Fibroblast of lung (primary cell): ENCODE results near the gene SEC24D. TPM values are rescaled to one million over a fixed set of nuclear protein-coding genes. Genes with fewer than 3 reads are reported as not detected.

Experiments used
- DNase-seq, 2 donors: peaks; one replicate each; pipeline versions ENCODE4 v3.0.0 to v3.0.0-alpha.2; 2010; ENCODE audit warnings: low read depth in 2 of 2
- H2AFZ ChIP-seq: 2 replicates; pipeline ENCODE4 v1.5.1; 2012; ENCODE audit warnings: low read length, control low read depth, inconsistent platforms
- H3K27ac ChIP-seq: 2 replicates; pipeline ENCODE4 v1.5.1; 2011; ENCODE audit warnings: low read length, control low read depth; ENCODE audit not compliant: insufficient read depth
- H3K27me3 ChIP-seq: 2 replicates; pipeline ENCODE4 v1.5.1; 2011; ENCODE audit warnings: mild to moderate bottlenecking, low read length; ENCODE audit not compliant: control insufficient read depth, insufficient read depth
- H3K36me3 ChIP-seq: 2 replicates; pipeline ENCODE4 v1.5.1; 2011; ENCODE audit warnings: low read length; ENCODE audit not compliant: control insufficient read depth, insufficient read depth
- H3K4me1 ChIP-seq: 2 replicates; pipeline ENCODE4 v1.5.1; 2011; ENCODE audit warnings: low read length; ENCODE audit not compliant: control insufficient read depth, insufficient read depth; ENCODE audit errors: extremely low read depth
- H3K4me2 ChIP-seq: 2 replicates; pipeline ENCODE4 v1.5.1; 2011; ENCODE audit warnings: low read length, control low read depth; ENCODE audit not compliant: insufficient read depth; ENCODE audit errors: extremely low read depth
- H3K4me3 ChIP-seq, 4 experiments: fragments of 200-600 bp in 1 of 4; sonication (generic) in 1 of 4; replicated peaks in 1 of 4; 2 replicates each; pipeline ENCODE4 v1.5.1; 2011 to 2016; ENCODE audit warnings: low read length in 4 of 4, low read depth in 3 of 4, mild to moderate bottlenecking in 3 of 4, control low read depth in 2 of 4, inconsistent platforms in 1 of 4, mixed read lengths in 1 of 4; ENCODE audit not compliant: insufficient read depth in 1 of 4; ENCODE audit errors: control extremely low read depth in 1 of 4
- H3K79me2 ChIP-seq: 2 replicates; pipeline ENCODE4 v1.5.1; 2012; ENCODE audit warnings: mild to moderate bottlenecking, low read length, inconsistent platforms; ENCODE audit not compliant: control insufficient read depth, insufficient read depth
- H3K9ac ChIP-seq: 2 replicates; pipeline ENCODE4 v1.5.1; 2011; ENCODE audit warnings: mild to moderate bottlenecking, low read length, control low read depth; ENCODE audit not compliant: insufficient read depth
- H3K9me3 ChIP-seq: 2 replicates; pipeline ENCODE4 v1.5.1; 2012; ENCODE audit warnings: low read depth, low read length; ENCODE audit not compliant: control insufficient read depth, insufficient read depth
- H4K20me1 ChIP-seq: 2 replicates; pipeline ENCODE4 v1.5.1; 2011; ENCODE audit warnings: low read length; ENCODE audit not compliant: control insufficient read depth, insufficient read depth; ENCODE audit errors: extremely low read depth
- CTCF ChIP-seq, 2 donors: IDR thresholded peaks in 1 of 2; conservative IDR thresholded peaks in 1 of 2; 1 replicate in 1 of 2; 2 replicates in 1 of 2; pipeline ENCODE4 v1.5.1; 2011 to 2012; ENCODE audit warnings: low read length in 2 of 2, control low read depth in 1 of 2, inconsistent platforms in 1 of 2, low read depth in 1 of 2, mild to moderate bottlenecking in 1 of 2
- EZH2 ChIP-seq: IDR thresholded peaks from 2 replicates; pipeline ENCODE4 v1.5.1; 2012; ENCODE audit warnings: low read length, control low read depth, mild to moderate bottlenecking; ENCODE audit errors: missing control alignments
- polyA plus RNA-seq, 2 donors: library from polyadenylated mRNA; depleted of rRNA in 1 of 2; stranded (reverse) in 1 of 2; unstranded in 1 of 2; fragments of >200 nt; gene quantifications; 2 replicates each; pipeline ENCODE4 v1.2.1, GENCODE V29; 2011 to 2012; ENCODE audit warnings: missing spikeins in 1 of 2
- total RNA-seq: library from RNA; depleted of rRNA; stranded (reverse); fragments of >200 nt; gene quantifications from 2 replicates; pipeline ENCODE4 v1.2.1, GENCODE V29; 2014

Gene SEC24D
- total and polyA plus RNA-seq, 2 donors (not counting 1 experiment from before 2014, with no cell fraction given): 64.6 to 105 TPM

GRCh38 chr4:118790544-118790943 is 45.4 kb downstream of the SEC24D start:
- H3K79me2 ChIP-seq: peaks cover 19% of the 10 kb centered on the region
- no peaks in the 10 kb centered on the region for H3K9me3 ChIP-seq
- no peaks in the 10 kb centered on the region for H3K27me3 ChIP-seq
- no peaks in the 10 kb centered on the region for H4K20me1 ChIP-seq
- TF ChIP-seq CTCF (conservative IDR thresholded peaks at IDR 0.05 in 1 of 2, IDR thresholded peaks at IDR 0.05 in 1 of 2; ENCODE audit: low read depth in 1 of 2, low read length in 2 of 2) (no peak), EZH2 (no peak)
- H3K4me1 ChIP-seq: no peaks in the 10 kb centered on the region
- peaks cover 8% of the 10 kb centered on the region for H3K36me3 ChIP-seq
- H3K4me2 ChIP-seq: no peak overlapping the region
- DNase-seq: no peak
- H3K9ac ChIP-seq: no peak overlapping the region
- no peak overlapping the region for H3K27ac ChIP-seq
- no peak overlapping the region for H2AFZ ChIP-seq
- no peak overlapping the region for H3K4me3 ChIP-seq

- no peak overlapping the region for H3K4me3 ChIP-seq
- DNase-seq: no peak
- H3K4me1 ChIP-seq: no peaks in the 10 kb centered on the region
- no peak for TF ChIP-seq CTCF (conservative IDR thresholded peaks at IDR 0.05 in 1 of 2, IDR thresholded peaks at IDR 0.05 in 1 of 2; ENCODE audit: low read depth in 1 of 2, low read length in 2 of 2)
- no peak for TF ChIP-seq EZH2
- H3K79me2 ChIP-seq: peaks cover 17% of the 10 kb centered on the region
- H3K27ac ChIP-seq: no peak overlapping the region
- H3K36me3 ChIP-seq: peaks cover 8% of the 10 kb centered on the region
- H3K9ac ChIP-seq: no peak overlapping the region
- no peaks in the 10 kb centered on the region for H3K9me3 ChIP-seq
- H3K27me3 ChIP-seq: no peaks in the 10 kb centered on the region
- no peak overlapping the region for H3K4me2 ChIP-seq
- no peak overlapping the region for H2AFZ ChIP-seq
- no peaks in the 10 kb centered on the region for H4K20me1 ChIP-seq
These were observed 47.0 kb downstream of the SEC24D start for GRCh38 chr4:118788911-118789310.

GRCh38 chr4:118787844-118788380 is 48.0 kb downstream of the SEC24D start:
- no peaks in the 10 kb centered on the region for H4K20me1 ChIP-seq
- peaks cover 18% of the 10 kb centered on the region for H3K79me2 ChIP-seq
- no peaks in the 10 kb centered on the region for H3K4me1 ChIP-seq
- no peaks in the 10 kb centered on the region for H3K27me3 ChIP-seq
- TF ChIP-seq CTCF (conservative IDR thresholded peaks at IDR 0.05 in 1 of 2, IDR thresholded peaks at IDR 0.05 in 1 of 2; ENCODE audit: low read depth in 1 of 2, low read length in 2 of 2): no peak
- TF ChIP-seq EZH2: no peak
- peak in 1 of 2 donors; percentile 33 for DNase-seq
- H3K36me3 ChIP-seq: peaks cover 7% of the 10 kb centered on the region
- no peak overlapping the region for H3K4me3 ChIP-seq
- no peaks in the 10 kb centered on the region for H3K9me3 ChIP-seq
- no peak overlapping the region for H3K27ac ChIP-seq
- no peak overlapping the region for H3K9ac ChIP-seq
- no peak overlapping the region for H2AFZ ChIP-seq
- H3K4me2 ChIP-seq: no peak overlapping the region
